HG02840 (cell line): Measurements from ENCODE around the gene ANGPTL4.
"Not testable (repeated sequence)": the region's sequence is repeated elsewhere in the genome, so short reads cannot be mapped to it uniquely, and the experiment has no call there.

Experiments used
- ATAC-seq: cut with Tn5 transposase; IDR thresholded peaks from one replicate; pipeline ENCODE4 v1.9.1; 2021; ENCODE audit warnings: mild to moderate bottlenecking, moderate library complexity, moderate number of reproducible peaks; ENCODE audit not compliant: unreplicated experiment, low FRiP score

The ANGPTL4 gene

GRCh38 chr19:8388612-8388958, 24.6 kb downstream of the ANGPTL4 start:
- ATAC-seq, result no peak

- peak; percentile 92 for ATAC-seq
These were observed 26.1 kb downstream of the ANGPTL4 start, which contains the start of gene RAB11B for GRCh38 chr19:8389891-8390616. Gene RAB11B, plus strand, starts transcription at chr19:8390360. Its CDS starts 57 bp downstream, at chr19:8390417.

- ATAC-seq, result peak; percentile 46
These were observed 26.6 kb downstream of the ANGPTL4 start for GRCh38 chr19:8390617-8390981.

- no peak for ATAC-seq
These were observed 27.5 kb downstream of the ANGPTL4 start for GRCh38 chr19:8391198-8392016.

- no peak for ATAC-seq
These were observed 28.1 kb downstream of the ANGPTL4 start for GRCh38 chr19:8392017-8392591.

- ATAC-seq, result no peak
These were observed 29.4 kb downstream of the ANGPTL4 start for GRCh38 chr19:8393192-8393870.

- no peak for ATAC-seq
These were observed 29.9 kb downstream of the ANGPTL4 start for GRCh38 chr19:8393871-8394250.

GRCh38 chr19:8395621-8396082, 31.7 kb downstream of the ANGPTL4 start:
- ATAC-seq, result no peak

- no peak for ATAC-seq
These were observed 32.2 kb downstream of the ANGPTL4 start for GRCh38 chr19:8396185-8396562.

- no peak for ATAC-seq
These were observed 32.7 kb downstream of the ANGPTL4 start for GRCh38 chr19:8396563-8397203.

- no peak for ATAC-seq
These were observed 33.3 kb downstream of the ANGPTL4 start for GRCh38 chr19:8397271-8397670.

GRCh38 chr19:8397746-8398310, 33.9 kb downstream of the ANGPTL4 start:
- ATAC-seq, result no peak

GRCh38 chr19:8398311-8398771, 34.4 kb downstream of the ANGPTL4 start:
- no peak for ATAC-seq

- ATAC-seq, result no peak
These were observed 35.8 kb downstream of the ANGPTL4 start for GRCh38 chr19:8399681-8400188.

- ATAC-seq, result no peak
These were observed 38.0 kb downstream of the ANGPTL4 start for GRCh38 chr19:8401981-8402411.

- no peak for ATAC-seq
These were observed 39.3 kb downstream of the ANGPTL4 start for GRCh38 chr19:8403098-8403819.

- no peak for ATAC-seq
These were observed 39.8 kb downstream of the ANGPTL4 start for GRCh38 chr19:8403820-8404109.

- no peak for ATAC-seq
These were observed 40.6 kb downstream of the ANGPTL4 start for GRCh38 chr19:8404391-8405151.

- ATAC-seq, result not testable (repeated sequence)
These were observed 46.8 kb downstream of the ANGPTL4 start for GRCh38 chr19:8410718-8411117.
